ENCODE data around the gene RBM48.

- TF ChIP-seq POLR2AphosphoS5 (IDR thresholded peaks at IDR 0.05; ENCODE audit: low read depth, low read length) (no peak), REST (IDR thresholded peaks at IDR 0.05; ENCODE audit: insufficient read depth in 1 of 2, low read depth in 2 of 2, low read length in 2 of 2) (no peak), FOXP2 (optimal IDR thresholded peaks at IDR 0.05; ENCODE audit: borderline replicate concordance, extremely low read depth, extremely low read length, insufficient read depth) (no peak), SIN3A (IDR thresholded peaks at IDR 0.05; ENCODE audit: borderline replicate concordance, insufficient read depth, low read length) (no peak), TAF1 (IDR thresholded peaks at IDR 0.05; ENCODE audit: borderline replicate concordance, insufficient read depth, low read length) (no peak)
These were observed 24.0 kb upstream of the RBM48 start for GRCh38 chr7:92504563-92504962.

All from PFSK-1 (cell line).